ENCODE measurements around the gene SLC7A6.

Gene SLC7A6

GRCh38 chr16:68310774-68311511 is 46.6 kb downstream of the SLC7A6 start, which contains the start of the genes PRMT7 and SLC7A6OS:
Gene PRMT7 (plus strand): TSS chr16:68311019. CDS start chr16:68315980, 4,961 bp downstream.
Gene SLC7A6OS (minus strand): TSS chr16:68310946. CDS start chr16:68310926, 20 bp downstream.
- DNase-seq = peak; percentile 92

- no peak for DNase-seq
These were observed 48.8 kb downstream of the SLC7A6 start for GRCh38 chr16:68313116-68313515.

- DNase-seq = no peak
These were observed 55.0 kb downstream of the SLC7A6 start for GRCh38 chr16:68319185-68319908.

- no peak for DNase-seq
These were observed 60.0 kb downstream of the SLC7A6 start for GRCh38 chr16:68324336-68324735.

- no peak for DNase-seq
These were observed 60.5 kb downstream of the SLC7A6 start for GRCh38 chr16:68324780-68325357.

- peak; percentile 81 for DNase-seq
These were observed 64.0 kb downstream of the SLC7A6 start for GRCh38 chr16:68328151-68328859.

GRCh38 chr16:68328860-68329390 is 64.6 kb downstream of the SLC7A6 start:
- DNase-seq = no peak

GRCh38 chr16:68331879-68332410 is 67.6 kb downstream of the SLC7A6 start:
- no peak for DNase-seq

GRCh38 chr16:68332411-68333121 is 68.2 kb downstream of the SLC7A6 start:
- DNase-seq = no peak

- no peak for DNase-seq
These were observed 70.8 kb downstream of the SLC7A6 start for GRCh38 chr16:68335175-68335574.

- DNase-seq = no peak
These were observed 74.2 kb downstream of the SLC7A6 start for GRCh38 chr16:68338326-68339119.

GRCh38 chr16:68339214-68339613 is 74.9 kb downstream of the SLC7A6 start:
- DNase-seq = no peak

- DNase-seq = no peak
These were observed 78.3 kb downstream of the SLC7A6 start for GRCh38 chr16:68342620-68343019.

GRCh38 chr16:68343137-68343536 is 78.8 kb downstream of the SLC7A6 start:
- DNase-seq = no peak

GRCh38 chr16:68344252-68344651 is 79.9 kb downstream of the SLC7A6 start:
- DNase-seq = no peak

GRCh38 chr16:68345351-68345810 is 81.1 kb downstream of the SLC7A6 start:
- DNase-seq = no peak

GRCh38 chr16:68345958-68346635 is 81.8 kb downstream of the SLC7A6 start:
- no peak for DNase-seq

GRCh38 chr16:68346892-68347480 is 82.7 kb downstream of the SLC7A6 start:
- no peak for DNase-seq

- no peak for DNase-seq
These were observed 83.3 kb downstream of the SLC7A6 start for GRCh38 chr16:68347605-68348004.

Data from CD4-positive, alpha-beta T cell treated with Interleukin-15 for 1 hour (primary cell).